ENCODE measurements around the gene GYS1.

GYS1 gene

GRCh38 chr19:49017666-49018351, 24.7 kb upstream of the GYS1 start:
- peak; percentile 62 for DNase-seq

GRCh38 chr19:49017041-49017665, 24.0 kb upstream of the GYS1 start, which contains the start of gene LHB:
Gene LHB (minus strand): TSS chr19:49017091. CDS start chr19:49017081, 10 bp downstream.
- DNase-seq, result no peak

GRCh38 chr19:49016067-49016839, 23.1 kb upstream of the GYS1 start:
- DNase-seq, result no peak

- no peak for DNase-seq
Measured at GRCh38 chr19:49014870-49015255, 21.8 kb upstream of the GYS1 start.

GRCh38 chr19:49014123-49014869, 21.2 kb upstream of the GYS1 start:
- no peak for DNase-seq

GRCh38 chr19:49011194-49011593, 18.1 kb upstream of the GYS1 start:
- DNase-seq, result no peak

- no peak for DNase-seq
Measured at GRCh38 chr19:49010453-49010852, 17.3 kb upstream of the GYS1 start.

- DNase-seq, result no peak
Measured at GRCh38 chr19:49009828-49010227, 16.7 kb upstream of the GYS1 start.

- no peak for DNase-seq
Measured at GRCh38 chr19:49006905-49007304, 13.8 kb upstream of the GYS1 start.

- DNase-seq, result no peak
Measured at GRCh38 chr19:49004964-49005614, 12.0 kb upstream of the GYS1 start.

GRCh38 chr19:49004133-49004532, 11.0 kb upstream of the GYS1 start:
- DNase-seq, result no peak

GRCh38 chr19:48999481-49000325, 6.6 kb upstream of the GYS1 start:
- DNase-seq, result peak; percentile 60

GRCh38 chr19:48997972-48998371, 4.9 kb upstream of the GYS1 start:
- peak; percentile 18 for DNase-seq

- no peak for DNase-seq
Measured at GRCh38 chr19:48994035-48994386, 902 bp upstream of the GYS1 start.

- DNase-seq, result no peak
Measured at GRCh38 chr19:48992581-48993174, 431 bp downstream of the GYS1 start.

GRCh38 chr19:48991873-48992580, 1.1 kb downstream of the GYS1 start:
- no peak for DNase-seq

- no peak for DNase-seq
Measured at GRCh38 chr19:48991011-48991609, 2.0 kb downstream of the GYS1 start.

GRCh38 chr19:48990400-48990799, 2.7 kb downstream of the GYS1 start:
- no peak for DNase-seq

- DNase-seq, result no peak
Measured at GRCh38 chr19:48989701-48990291, 3.3 kb downstream of the GYS1 start.

GRCh38 chr19:48988860-48989259, 4.2 kb downstream of the GYS1 start:
- no peak for DNase-seq

All from central memory CD4-positive, alpha-beta T cell (primary cell).